Natural killer cell treated with Interleukin-12 subunit alpha and Interleukin-12 subunit beta and Interleukin-15 and Interleukin-18, amount 100 ng/mL, for 72 hours (primary cell): ENCODE results near the gene SULT2B1. TPM values are rescaled to one million over a fixed set of nuclear protein-coding genes. Genes with fewer than 3 reads are reported as not detected.

Source experiments
- total RNA-seq, 2 donors: library from RNA; stranded (reverse); gene quantifications; one replicate each; pipeline ENCODE4 v1.2.3, GENCODE V29; 2022

The SULT2B1 gene
- total RNA-seq, 2 donors from 2014 or later, result not detected

Other genes with a start within 250 kb of the SULT2B1 start
- gene EMP3, start 226.6 kb upstream of the SULT2B1 start, total RNA-seq, result 100 to 1,000 TPM in 1 of 2 donors, 10 to 100 TPM in 1; 99.4 to 157 TPM
- gene TMEM143, start 188.2 kb upstream of the SULT2B1 start, total RNA-seq, result 10 to 100 TPM in 1 of 2 donors, 1 to 10 TPM in 1; 6.9 to 25.5 TPM
- gene SYNGR4, start 187.8 kb upstream of the SULT2B1 start, total RNA-seq, result under 1 TPM in 1 of 2 donors, not detected in 1; 0.45 TPM
- gene KDELR1, start 160.6 kb upstream of the SULT2B1 start, total RNA-seq, result 10 to 100 TPM; 64.4 to 80.9 TPM
- under 1 TPM; 0.14 to 0.42 TPM for gene GRIN2D, start 158.5 kb upstream of the SULT2B1 start, total RNA-seq
- gene GRWD1, start 106.2 kb upstream of the SULT2B1 start, total RNA-seq, result 100 to 1,000 TPM in 1 of 2 donors, 10 to 100 TPM in 1; 60.6 to 104 TPM
- gene KCNJ14, start 96.6 kb upstream of the SULT2B1 start, total RNA-seq, result 1 to 10 TPM; 2.1 to 4.6 TPM
- 10 to 100 TPM; 66.4 to 66.9 TPM for gene CYTH2, start 82.8 kb upstream of the SULT2B1 start, total RNA-seq
- gene LMTK3, start 40.3 kb upstream of the SULT2B1 start, total RNA-seq, result 1 to 10 TPM in 1 of 2 donors, under 1 TPM in 1; 0.40 to 1.3 TPM
- not detected for gene SPACA4, start 54.6 kb downstream of the SULT2B1 start, total RNA-seq
- 10 to 100 TPM in 1 of 2 donors, 1 to 10 TPM in 1; 3.5 to 13.7 TPM for gene FAM83E, start 62.9 kb downstream of the SULT2B1 start, total RNA-seq
- gene RPL18, start 67.0 kb downstream of the SULT2B1 start, total RNA-seq, result 1,000 to 10,000 TPM; 1,029 to 1,552 TPM
- 10 to 100 TPM; 37.9 to 71.4 TPM for gene SPHK2, start 67.3 kb downstream of the SULT2B1 start, total RNA-seq
- 1 to 10 TPM; 3.8 to 3.9 TPM for gene DBP, start 85.2 kb downstream of the SULT2B1 start, total RNA-seq
- 1 to 10 TPM; 4.7 to 4.9 TPM for gene CA11, start 94.0 kb downstream of the SULT2B1 start, total RNA-seq
- gene NTN5, start 120.8 kb downstream of the SULT2B1 start, total RNA-seq, result under 1 TPM; 0.21 to 0.28 TPM
- not detected for gene FUT2, start 143.8 kb downstream of the SULT2B1 start, total RNA-seq
- 1 to 10 TPM; 1.0 to 1.2 TPM for gene MAMSTR, start 167.6 kb downstream of the SULT2B1 start, total RNA-seq
- gene RASIP1, start 188.4 kb downstream of the SULT2B1 start, total RNA-seq, result under 1 TPM; 0.12 to 0.95 TPM
- not detected for gene IZUMO1, start 194.7 kb downstream of the SULT2B1 start, total RNA-seq
- gene FUT1, start 200.5 kb downstream of the SULT2B1 start, total RNA-seq, result under 1 TPM in 1 of 2 donors, not detected in 1; 0.21 TPM
- not detected for gene FGF21, start 203.4 kb downstream of the SULT2B1 start, total RNA-seq